Measurements from ENCODE around the gene B3GLCT.
A peak's percentile ranks its signal among the peaks of the same experiment; 100 is the strongest.
"Not testable (repeated sequence)": the region's sequence is repeated elsewhere in the genome, so short reads cannot be mapped to it uniquely, and the experiment has no call there.

B3GLCT gene

GRCh38 chr13:31278869-31279268 lies 79.1 kb downstream of the B3GLCT start:
- DNase-seq (ENCODE audit: low read depth in 2 of 2) = no peak

- no peak for DNase-seq (ENCODE audit: low read depth in 2 of 2)
These were observed 83.1 kb downstream of the B3GLCT start for GRCh38 chr13:31282741-31283455.

- no peak for DNase-seq (ENCODE audit: low read depth in 2 of 2)
These were observed 87.2 kb downstream of the B3GLCT start for GRCh38 chr13:31286930-31287329.

GRCh38 chr13:31301119-31301518 lies 101.3 kb downstream of the B3GLCT start:
- no peak for DNase-seq (ENCODE audit: low read depth in 2 of 2)

- DNase-seq (ENCODE audit: low read depth in 2 of 2) = no peak
These were observed 110.6 kb downstream of the B3GLCT start for GRCh38 chr13:31310356-31310755.

- no peak for DNase-seq (ENCODE audit: low read depth in 2 of 2)
These were observed 111.0 kb downstream of the B3GLCT start for GRCh38 chr13:31310786-31311185.

GRCh38 chr13:31311921-31312320 lies 112.1 kb downstream of the B3GLCT start:
- DNase-seq (ENCODE audit: low read depth in 2 of 2) = no peak

GRCh38 chr13:31314961-31315360 lies 115.2 kb downstream of the B3GLCT start:
- no peak for DNase-seq (ENCODE audit: low read depth in 2 of 2)

GRCh38 chr13:31320946-31321345 lies 121.2 kb downstream of the B3GLCT start:
- DNase-seq (ENCODE audit: low read depth in 2 of 2) = no peak

GRCh38 chr13:31321457-31321856 lies 121.7 kb downstream of the B3GLCT start:
- no peak for DNase-seq (ENCODE audit: low read depth in 2 of 2)

GRCh38 chr13:31322026-31322425 lies 122.3 kb downstream of the B3GLCT start:
- peak in 1 of 2 experiments; percentile 3 for DNase-seq (ENCODE audit: low read depth in 2 of 2)

- DNase-seq (ENCODE audit: low read depth in 2 of 2) = no peak
These were observed 123.1 kb downstream of the B3GLCT start for GRCh38 chr13:31322702-31323405.

GRCh38 chr13:31327182-31327860 lies 127.5 kb downstream of the B3GLCT start:
- DNase-seq (ENCODE audit: low read depth in 2 of 2) = no peak

GRCh38 chr13:31328549-31329235 lies 128.9 kb downstream of the B3GLCT start:
- no peak for DNase-seq (ENCODE audit: low read depth in 2 of 2)

- no peak for DNase-seq (ENCODE audit: low read depth in 2 of 2)
These were observed 130.5 kb downstream of the B3GLCT start for GRCh38 chr13:31330236-31330635.

GRCh38 chr13:31331068-31331467 lies 131.3 kb downstream of the B3GLCT start:
- no peak for DNase-seq (ENCODE audit: low read depth in 2 of 2)

GRCh38 chr13:31334547-31334946 lies 134.8 kb downstream of the B3GLCT start:
- DNase-seq (ENCODE audit: low read depth in 2 of 2) = no peak

- no peak for DNase-seq (ENCODE audit: low read depth in 2 of 2)
These were observed 135.3 kb downstream of the B3GLCT start for GRCh38 chr13:31334994-31335557.

GRCh38 chr13:31339616-31340015 lies 139.8 kb downstream of the B3GLCT start:
- DNase-seq (ENCODE audit: low read depth in 2 of 2) = not testable (repeated sequence)

- not testable (repeated sequence) for DNase-seq (ENCODE audit: low read depth in 2 of 2)
These were observed 141.1 kb downstream of the B3GLCT start for GRCh38 chr13:31340848-31341247.

GRCh38 chr13:31346891-31347290 lies 147.1 kb downstream of the B3GLCT start:
- no peak for DNase-seq (ENCODE audit: low read depth in 2 of 2)

- DNase-seq (ENCODE audit: low read depth in 2 of 2) = no peak
These were observed 149.4 kb downstream of the B3GLCT start for GRCh38 chr13:31349156-31349555.
